KMS-11 (cell line): Measurements from ENCODE around the gene ZNF764.

ENCODE experiments used
- H2AFZ ChIP-seq: fragments of 200-600 bp; sonication (generic); 2 replicates; pipeline ENCODE4 v1.6.1; 2016; ENCODE audit warnings: antibody characterized with exemption, mixed run types, low read depth
- H3K27ac ChIP-seq: fragments of 200-600 bp; sonication (generic); 2 replicates; pipeline ENCODE4 v1.6.1; 2016; ENCODE audit warnings: mild to moderate bottlenecking, mixed run types
- H3K27me3 ChIP-seq: fragments of 200-600 bp; sonication (generic); 2 replicates; pipeline ENCODE4 v1.6.1; 2017; ENCODE audit warnings: mild to moderate bottlenecking, low read depth, mixed run types, moderate library complexity; ENCODE audit not compliant: insufficient read depth
- H3K36me3 ChIP-seq: fragments of 200-600 bp; sonication (generic); 2 replicates; pipeline ENCODE4 v1.6.1; 2017; ENCODE audit warnings: mild to moderate bottlenecking, mixed run types; ENCODE audit not compliant: insufficient read depth
- H3K4me1 ChIP-seq: fragments of 200-600 bp; sonication (generic); 2 replicates; pipeline ENCODE4 v1.6.1; 2016; ENCODE audit warnings: mild to moderate bottlenecking, low read depth, mixed run types; ENCODE audit not compliant: poor library complexity, severe bottlenecking
- H3K4me2 ChIP-seq: fragments of 200-600 bp; sonication (generic); 2 replicates; pipeline ENCODE4 v1.7.0; 2016; ENCODE audit warnings: mild to moderate bottlenecking, mixed run types
- H3K4me3 ChIP-seq: fragments of 200-600 bp; sonication (generic); IDR thresholded peaks from 2 replicates; pipeline ENCODE4 v1.6.1; 2017; ENCODE audit warnings: low read depth, low read length, mixed read lengths; ENCODE audit not compliant: insufficient read depth
- H3K79me2 ChIP-seq: fragments of 200-600 bp; sonication (generic); 2 replicates; pipeline ENCODE4 v1.6.1; 2016; ENCODE audit warnings: low read depth, mixed run types; ENCODE audit not compliant: insufficient read depth
- H3K9ac ChIP-seq: fragments of 200-600 bp; sonication (generic); 2 replicates; pipeline ENCODE4 v1.6.1; 2016; ENCODE audit warnings: mild to moderate bottlenecking, mixed run types
- H4K20me1 ChIP-seq: fragments of 200-600 bp; sonication (generic); 2 replicates; pipeline ENCODE4 v1.6.1; 2016; ENCODE audit warnings: mild to moderate bottlenecking, mixed run types; ENCODE audit not compliant: insufficient read depth
- CTCF ChIP-seq: fragments of 200-600 bp; sonication (generic); conservative IDR thresholded peaks from 2 replicates; pipeline ENCODE4 v1.6.1; 2017; ENCODE audit warnings: low read depth, mild to moderate bottlenecking, antibody characterized with exemption, low read length, moderate library complexity, mixed read lengths

ZNF764 gene

GRCh38 chr16:30557957-30558788 lies at the start of gene ZNF764:
ZNF764 (minus strand) TSS chr16:30558374; CDS start chr16:30558182, 192 bp downstream.
- H4K20me1 ChIP-seq, result no peaks in the 10 kb centered on the region
- H3K36me3 ChIP-seq, result no peaks in the 10 kb centered on the region
- H2AFZ ChIP-seq, result peak within 1 kb of the TSS; percentile 88
- H3K4me1 ChIP-seq, result peaks cover 17% of the 10 kb centered on the region
- H3K27me3 ChIP-seq, result no peaks in the 10 kb centered on the region
- no peak for TF ChIP-seq CTCF
- H3K9ac ChIP-seq, result peak within 1 kb of the TSS; percentile 97
- H3K4me3 ChIP-seq, result no peak within 1 kb of the TSS
- H3K79me2 ChIP-seq, result peaks cover 18% of the 10 kb centered on the region
- peak within 1 kb of the TSS; percentile 93 for H3K27ac ChIP-seq
- peak within 1 kb of the TSS; percentile 52 for H3K4me2 ChIP-seq

GRCh38 chr16:30606004-30606403 lies 47.8 kb upstream of the ZNF764 start:
- no peak for TF ChIP-seq CTCF
- peaks cover 13% of the 10 kb centered on the region for H3K4me1 ChIP-seq
- no peaks in the 10 kb centered on the region for H4K20me1 ChIP-seq

GRCh38 chr16:30605158-30605557 lies 47.0 kb upstream of the ZNF764 start:
- no peaks in the 10 kb centered on the region for H4K20me1 ChIP-seq
- peaks cover 7% of the 10 kb centered on the region for H3K4me1 ChIP-seq
- no peaks in the 10 kb centered on the region for H3K27me3 ChIP-seq
- H3K9ac ChIP-seq, result no peak overlapping the region
- no peaks in the 10 kb centered on the region for H3K79me2 ChIP-seq
- no peaks in the 10 kb centered on the region for H3K36me3 ChIP-seq
- no peak overlapping the region for H3K27ac ChIP-seq
- no peak for TF ChIP-seq CTCF
- no peak overlapping the region for H2AFZ ChIP-seq
- H3K4me2 ChIP-seq, result no peak overlapping the region
- H3K4me3 ChIP-seq, result no peak overlapping the region

More at GRCh38 chr16:30606004-30606403, 47.8 kb upstream of the ZNF764 start:
- Histone ChIP-seq H3K4me2 (no peak overlapping the region), H3K36me3 (no peaks in the 10 kb centered on the region), H2AFZ (no peak overlapping the region), H3K27me3 (no peaks in the 10 kb centered on the region), H3K9ac (no peak overlapping the region), H3K4me3 (no peak overlapping the region), H3K79me2 (no peaks in the 10 kb centered on the region), H3K27ac (no peak overlapping the region)

GRCh38 chr16:30604316-30604947 lies 46.3 kb upstream of the ZNF764 start:
- no peak for TF ChIP-seq CTCF
- Histone ChIP-seq H3K27me3 (no peaks in the 10 kb centered on the region), H3K79me2 (no peaks in the 10 kb centered on the region), H3K27ac (no peak overlapping the region), H3K4me2 (no peak overlapping the region), H4K20me1 (no peaks in the 10 kb centered on the region), H3K4me1 (peaks cover 5% of the 10 kb centered on the region), H3K9ac (no peak overlapping the region), H3K4me3 (no peak overlapping the region), H3K36me3 (no peaks in the 10 kb centered on the region), H2AFZ (no peak overlapping the region)
